ENCODE results near the gene INPP5F.

- TF ChIP-seq POLR2A (IDR thresholded peaks at IDR 0.05) (no peak), CTCF (IDR thresholded peaks at IDR 0.05) (no peak)
Observed at GRCh38 chr10:119693262-119693957, 32.4 kb upstream of the INPP5F start.
